ENCODE results near the gene TNS1. TPM values are rescaled to one million over a fixed set of nuclear protein-coding genes. Genes with fewer than 3 reads are reported as not detected.

TNS1 gene
- total RNA-seq, 6 experiments from 2014 or later, result 113 to 139 (median 126) TPM

GRCh38 chr2:217844696-217845095 is 158.1 kb downstream of the TNS1 start:
- Mint-ChIP-seq H3K36me3 (ENCODE audit: low read depth) (peaks cover 13% of the 10 kb centered on the region), H3K27ac (no peak overlapping the region), H3K4me1 (ENCODE audit: low read depth) (peaks cover 11% of the 10 kb centered on the region), H3K9me3 (no peaks in the 10 kb centered on the region), H3K4me3 (no peak overlapping the region), H3K27me3 (ENCODE audit: insufficient read depth) (no peaks in the 10 kb centered on the region; the same call in 1 of the 2 replicates)
- TF ChIP-seq, protein P1, sequence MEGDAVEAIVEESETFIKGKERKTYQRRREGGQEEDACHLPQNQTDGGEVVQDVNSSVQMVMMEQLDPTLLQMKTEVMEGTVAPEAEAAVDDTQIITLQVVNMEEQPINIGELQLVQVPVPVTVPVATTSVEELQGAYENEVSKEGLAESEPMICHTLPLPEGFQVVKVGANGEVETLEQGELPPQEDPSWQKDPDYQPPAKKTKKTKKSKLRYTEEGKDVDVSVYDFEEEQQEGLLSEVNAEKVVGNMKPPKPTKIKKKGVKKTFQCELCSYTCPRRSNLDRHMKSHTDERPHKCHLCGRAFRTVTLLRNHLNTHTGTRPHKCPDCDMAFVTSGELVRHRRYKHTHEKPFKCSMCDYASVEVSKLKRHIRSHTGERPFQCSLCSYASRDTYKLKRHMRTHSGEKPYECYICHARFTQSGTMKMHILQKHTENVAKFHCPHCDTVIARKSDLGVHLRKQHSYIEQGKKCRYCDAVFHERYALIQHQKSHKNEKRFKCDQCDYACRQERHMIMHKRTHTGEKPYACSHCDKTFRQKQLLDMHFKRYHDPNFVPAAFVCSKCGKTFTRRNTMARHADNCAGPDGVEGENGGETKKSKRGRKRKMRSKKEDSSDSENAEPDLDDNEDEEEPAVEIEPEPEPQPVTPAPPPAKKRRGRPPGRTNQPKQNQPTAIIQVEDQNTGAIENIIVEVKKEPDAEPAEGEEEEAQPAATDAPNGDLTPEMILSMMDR (IDR thresholded peaks at IDR 0.05), result no peak
- no peak for DNase-seq

DNA sequence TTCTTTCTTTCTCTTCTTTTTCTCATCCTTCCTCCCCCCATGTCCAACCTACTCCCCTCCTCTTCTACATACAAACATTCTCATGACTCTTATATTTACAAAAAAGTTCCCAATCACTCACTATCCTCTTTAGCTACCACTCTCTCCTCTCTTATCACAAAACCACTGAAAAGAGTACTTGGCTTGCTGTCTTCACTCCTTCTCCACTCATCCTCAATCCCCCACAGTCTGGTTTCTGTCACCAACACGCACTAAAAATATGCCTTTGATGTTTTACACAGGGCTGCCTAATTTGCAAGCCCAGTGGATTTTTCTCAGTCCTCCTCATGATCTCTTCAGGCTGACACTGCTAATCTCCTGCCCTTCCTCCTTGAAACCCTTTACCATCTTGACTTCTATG is 159.5 kb downstream of the TNS1 start:
- TF ChIP-seq, protein P1 (IDR thresholded peaks at IDR 0.05), result no peak
- no peak for DNase-seq
- Mint-ChIP-seq H3K4me3 (no peak overlapping the region), H3K4me1 (ENCODE audit: low read depth) (peaks cover 1% of the 10 kb centered on the region), H3K27ac (no peak overlapping the region), H3K36me3 (ENCODE audit: low read depth) (peaks cover 9% of the 10 kb centered on the region), H3K9me3 (no peaks in the 10 kb centered on the region), H3K27me3 (ENCODE audit: insufficient read depth) (no peaks in the 10 kb centered on the region; the same call in 1 of the 2 replicates)

DNA sequence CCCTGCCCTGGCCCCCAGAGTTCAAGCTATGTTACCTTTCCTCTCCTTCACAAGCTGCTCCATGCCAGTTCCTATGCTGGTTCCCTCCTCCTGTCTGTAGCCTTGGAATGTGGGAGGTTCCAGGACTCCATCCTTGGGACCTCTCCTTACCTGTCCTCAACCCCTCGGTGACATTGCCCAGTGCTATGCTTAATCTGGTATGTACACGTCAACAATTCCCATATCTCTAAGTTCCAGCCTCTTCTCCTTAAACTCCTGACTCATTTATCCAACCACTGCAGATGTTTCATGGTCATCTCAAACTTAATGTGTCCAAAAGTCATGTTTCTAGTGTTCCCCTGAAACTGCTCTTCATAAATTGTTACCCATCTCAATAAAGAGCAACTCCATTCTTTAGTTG is 160.8 kb downstream of the TNS1 start:
- Mint-ChIP-seq H3K36me3 (ENCODE audit: low read depth) (peaks cover 11% of the 10 kb centered on the region), H3K9me3 (no peaks in the 10 kb centered on the region), H3K4me1 (ENCODE audit: low read depth) (peaks cover 14% of the 10 kb centered on the region), H3K27ac (no peak overlapping the region), H3K27me3 (ENCODE audit: insufficient read depth) (no peaks in the 10 kb centered on the region; the same call in 1 of the 2 replicates), H3K4me3 (no peak overlapping the region)
- no peak for DNase-seq
- TF ChIP-seq, protein P1 (IDR thresholded peaks at IDR 0.05), result no peak

- peaks cover 17% of the 10 kb centered on the region for H3K36me3 Mint-ChIP-seq (ENCODE audit: low read depth)
- peaks cover 29% of the 10 kb centered on the region for H3K4me1 Mint-ChIP-seq (ENCODE audit: low read depth)
- TF ChIP-seq, protein P1 (IDR thresholded peaks at IDR 0.05), result no peak
- no peak overlapping the region for H3K27ac Mint-ChIP-seq
- no peak overlapping the region for H3K4me3 Mint-ChIP-seq
- H3K27me3 Mint-ChIP-seq (ENCODE audit: insufficient read depth), result peaks cover 2% of the 10 kb centered on the region
- no peak for DNase-seq
- H3K9me3 Mint-ChIP-seq, result no peaks in the 10 kb centered on the region
Observed at GRCh38 chr2:217840522-217840921, 162.3 kb downstream of the TNS1 start.

GRCh38 chr2:217839750-217840107 is 163.1 kb downstream of the TNS1 start:
- TF ChIP-seq, protein P1 (IDR thresholded peaks at IDR 0.05), result no peak
- Mint-ChIP-seq H3K4me1 (ENCODE audit: low read depth) (peaks cover 35% of the 10 kb centered on the region), H3K4me3 (no peak overlapping the region), H3K9me3 (no peaks in the 10 kb centered on the region), H3K27ac (no peak overlapping the region), H3K36me3 (ENCODE audit: low read depth) (peaks cover 19% of the 10 kb centered on the region), H3K27me3 (ENCODE audit: insufficient read depth) (peaks cover 2% of the 10 kb centered on the region)
- no peak for DNase-seq

Data from HFFc6 (cell line).